Measurements from ENCODE around the gene DCTD.

DNA sequence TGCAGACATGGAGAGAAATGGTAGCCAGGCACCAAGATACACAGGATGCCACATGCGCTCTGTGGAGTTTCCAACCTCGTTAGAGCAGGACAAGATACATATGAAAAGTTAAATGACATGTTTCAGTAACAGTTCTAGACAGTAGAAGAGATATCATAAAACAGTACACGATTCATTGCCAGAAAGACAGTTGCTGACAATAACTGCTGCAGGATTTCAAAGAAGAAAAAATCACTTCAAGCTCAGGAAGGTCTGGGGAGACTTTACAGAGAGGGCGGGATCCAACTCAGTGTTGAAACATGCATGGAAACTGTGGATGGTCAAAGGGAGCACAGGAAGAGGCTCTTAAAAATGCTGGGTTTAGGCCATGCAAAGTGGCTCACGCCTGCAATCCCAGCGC lies 31.0 kb downstream of the DCTD start:
- TF ChIP-seq, protein P1, sequence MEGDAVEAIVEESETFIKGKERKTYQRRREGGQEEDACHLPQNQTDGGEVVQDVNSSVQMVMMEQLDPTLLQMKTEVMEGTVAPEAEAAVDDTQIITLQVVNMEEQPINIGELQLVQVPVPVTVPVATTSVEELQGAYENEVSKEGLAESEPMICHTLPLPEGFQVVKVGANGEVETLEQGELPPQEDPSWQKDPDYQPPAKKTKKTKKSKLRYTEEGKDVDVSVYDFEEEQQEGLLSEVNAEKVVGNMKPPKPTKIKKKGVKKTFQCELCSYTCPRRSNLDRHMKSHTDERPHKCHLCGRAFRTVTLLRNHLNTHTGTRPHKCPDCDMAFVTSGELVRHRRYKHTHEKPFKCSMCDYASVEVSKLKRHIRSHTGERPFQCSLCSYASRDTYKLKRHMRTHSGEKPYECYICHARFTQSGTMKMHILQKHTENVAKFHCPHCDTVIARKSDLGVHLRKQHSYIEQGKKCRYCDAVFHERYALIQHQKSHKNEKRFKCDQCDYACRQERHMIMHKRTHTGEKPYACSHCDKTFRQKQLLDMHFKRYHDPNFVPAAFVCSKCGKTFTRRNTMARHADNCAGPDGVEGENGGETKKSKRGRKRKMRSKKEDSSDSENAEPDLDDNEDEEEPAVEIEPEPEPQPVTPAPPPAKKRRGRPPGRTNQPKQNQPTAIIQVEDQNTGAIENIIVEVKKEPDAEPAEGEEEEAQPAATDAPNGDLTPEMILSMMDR (IDR thresholded peaks at IDR 0.05), result no peak
- TF ChIP-seq EP300 (IDR thresholded peaks at IDR 0.05) (no peak), POLR2A (IDR thresholded peaks at IDR 0.05) (no peak), POLR2AphosphoS5 (IDR thresholded peaks at IDR 0.05) (no peak)

Data from gastroesophageal sphincter (tissue), 3 donors.